Body of pancreas (tissue), 4 donors: ENCODE measurements around the gene EIF3L.

Source experiments
- CTCF ChIP-seq, 7 experiments: fragments of 450-650 bp in 4 of 7; fragments of 200-600 bp in 3 of 7; sonication (generic) in 3 of 7; IDR thresholded peaks; one replicate each; pipeline ENCODE4 v1.5.1; 2016 to 2019; ENCODE audit warnings: antibody characterized with exemption in 7 of 7
- POLR2A ChIP-seq, 3 donors: fragments of 450-650 bp; IDR thresholded peaks; one replicate each; pipeline ENCODE4 v1.6.1; 2016; ENCODE audit warnings: antibody characterized with exemption in 3 of 3, mild to moderate bottlenecking in 2 of 3

DNA sequence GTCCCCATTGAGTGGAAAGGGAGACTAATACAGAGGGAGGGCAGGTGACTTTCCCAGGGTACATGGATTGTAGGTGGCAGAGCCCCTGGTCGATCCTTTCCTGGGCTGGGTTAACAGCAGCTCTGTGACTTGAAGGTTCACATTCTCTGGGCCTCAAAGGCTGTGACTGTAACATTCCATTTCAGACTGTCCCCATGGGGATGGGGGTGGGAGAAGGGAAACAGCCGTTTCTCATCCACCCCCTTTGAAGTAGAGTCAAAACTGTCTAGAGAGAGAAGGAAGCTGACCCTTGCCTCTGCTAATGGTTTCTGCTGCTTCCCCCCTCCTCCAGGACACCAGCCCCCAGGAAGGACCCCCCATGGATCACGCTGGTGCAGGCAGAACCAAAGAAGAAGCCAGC is 76.1 kb downstream of the EIF3L start:
- TF ChIP-seq CTCF (IDR thresholded peaks at IDR 0.05) = no peak
- TF ChIP-seq POLR2A (IDR thresholded peaks at IDR 0.05) = no peak
